Fibroblast of skin of right biceps (primary cell): ENCODE results near the gene EZH1.

Source experiments
- DNase-seq: peaks from one replicate; pipeline ENCODE4 v3.0.0-alpha.2; 2013

The EZH1 gene

DNA sequence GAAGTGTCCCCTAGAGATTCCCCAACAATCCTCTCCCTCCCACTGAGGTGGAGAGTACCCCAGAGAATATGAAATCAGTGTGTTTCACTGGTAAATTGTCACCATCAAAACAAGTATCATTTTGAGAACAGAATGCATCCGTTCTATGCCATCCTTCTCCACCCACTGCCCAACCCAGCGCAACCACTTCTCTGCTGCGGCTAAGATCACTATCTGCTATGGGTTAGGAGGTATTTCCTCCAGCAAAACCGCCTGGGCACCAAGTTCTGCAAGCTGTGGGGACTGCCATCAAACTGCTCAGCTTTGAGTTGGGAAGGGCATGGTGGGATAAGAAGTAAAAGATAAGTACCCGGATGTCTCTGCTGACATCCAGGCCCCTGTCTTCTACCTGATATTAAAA, 38.1 kb downstream of the EZH1 start:
- no peak for DNase-seq

- no peak for DNase-seq
These were observed 39.9 kb downstream of the EZH1 start for GRCh38 chr17:42704837-42705494.

GRCh38 chr17:42704490-42704836, 40.4 kb downstream of the EZH1 start:
- no peak for DNase-seq

DNA sequence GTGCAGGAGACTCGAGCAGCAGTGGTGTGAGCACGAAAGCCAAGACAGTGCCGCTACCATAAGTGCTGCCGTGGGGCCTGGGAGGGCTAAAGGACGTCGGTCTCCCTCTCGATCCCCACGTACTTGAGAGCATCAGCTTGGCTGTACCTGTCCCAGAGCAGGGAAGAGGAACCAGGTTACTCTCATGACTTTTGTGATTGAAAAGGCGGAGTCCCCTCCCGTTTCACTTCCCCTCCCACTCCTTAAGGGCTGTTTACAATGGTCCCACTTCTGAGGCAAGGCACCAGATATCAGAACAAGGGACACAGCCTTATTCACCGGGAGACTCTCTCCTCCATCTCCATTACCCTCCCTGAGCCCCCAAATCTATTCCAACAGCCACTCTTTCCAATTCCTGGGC, 42.4 kb downstream of the EZH1 start:
- no peak for DNase-seq

DNA sequence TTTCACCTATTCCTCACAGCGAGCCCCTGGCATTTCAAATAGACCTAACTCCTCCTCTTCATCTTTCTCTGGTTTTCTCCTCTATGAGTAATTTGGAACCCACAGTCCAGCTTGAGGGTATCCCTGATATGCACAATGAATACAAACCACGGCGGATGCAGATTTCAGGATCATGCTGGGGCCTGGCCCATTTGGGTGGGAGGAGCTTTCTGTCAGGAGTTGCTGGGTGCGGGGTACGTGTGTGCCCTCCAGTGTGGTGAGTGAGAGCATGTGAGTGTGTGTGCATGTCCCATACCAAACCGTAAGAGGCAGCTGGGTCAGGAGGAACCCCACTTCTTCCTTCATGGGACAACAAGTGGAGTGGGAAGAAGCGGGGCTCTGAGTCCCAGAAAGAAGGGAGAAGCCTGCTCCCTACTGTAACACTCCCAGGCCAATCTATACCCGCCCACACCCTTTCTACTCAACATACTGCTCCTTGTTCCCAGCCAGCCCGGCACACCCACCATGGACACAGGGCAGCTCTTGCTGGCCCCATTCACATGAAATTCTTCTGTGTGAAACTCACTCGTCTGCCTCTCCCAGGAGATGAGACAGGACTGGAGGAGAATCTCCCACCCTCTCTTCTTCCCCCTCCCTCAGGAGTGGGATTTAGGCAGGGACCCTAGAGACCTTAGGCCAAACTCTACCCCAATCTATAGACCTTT, 44.1 kb downstream of the EZH1 start:
- no peak for DNase-seq

- DNase-seq: no peak
These were observed 45.5 kb downstream of the EZH1 start for GRCh38 chr17:42699415-42699740.

DNA sequence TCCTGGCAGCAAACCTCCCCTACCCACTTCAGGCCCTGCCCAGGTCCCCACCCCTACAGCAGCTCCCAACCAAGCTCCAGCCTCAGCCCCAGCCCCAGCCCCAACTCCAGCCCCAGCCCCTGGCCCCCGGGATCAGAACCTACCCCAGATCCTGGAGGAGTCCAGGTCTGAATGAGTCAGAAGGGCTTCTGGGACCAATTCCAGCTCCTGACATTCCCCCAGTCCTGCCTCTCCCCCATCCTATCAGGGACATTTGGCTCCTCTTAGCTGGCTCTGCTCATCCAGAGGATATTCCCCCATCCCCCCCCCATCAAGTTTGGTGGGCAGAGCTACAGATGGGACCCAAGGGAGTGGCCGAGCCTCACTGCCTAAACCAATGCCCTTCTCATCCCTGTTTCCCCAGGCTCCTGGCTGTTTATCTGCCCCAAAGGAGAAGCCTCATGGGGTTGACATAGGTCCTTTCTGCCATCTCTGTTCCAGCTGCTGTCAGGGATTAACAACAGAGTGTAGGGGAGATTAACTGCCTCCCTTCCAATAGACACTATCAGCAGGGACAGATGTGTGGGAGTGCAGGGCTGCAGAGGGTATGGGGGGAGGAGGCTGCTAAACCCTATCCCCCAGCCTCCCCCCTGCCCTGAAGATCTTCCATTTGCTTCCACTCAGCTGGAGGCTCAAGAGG, 46.0 kb downstream of the EZH1 start:
- peak; percentile 91 for DNase-seq

- DNase-seq: no peak
These were observed 47.6 kb downstream of the EZH1 start for GRCh38 chr17:42697108-42697811.

DNA sequence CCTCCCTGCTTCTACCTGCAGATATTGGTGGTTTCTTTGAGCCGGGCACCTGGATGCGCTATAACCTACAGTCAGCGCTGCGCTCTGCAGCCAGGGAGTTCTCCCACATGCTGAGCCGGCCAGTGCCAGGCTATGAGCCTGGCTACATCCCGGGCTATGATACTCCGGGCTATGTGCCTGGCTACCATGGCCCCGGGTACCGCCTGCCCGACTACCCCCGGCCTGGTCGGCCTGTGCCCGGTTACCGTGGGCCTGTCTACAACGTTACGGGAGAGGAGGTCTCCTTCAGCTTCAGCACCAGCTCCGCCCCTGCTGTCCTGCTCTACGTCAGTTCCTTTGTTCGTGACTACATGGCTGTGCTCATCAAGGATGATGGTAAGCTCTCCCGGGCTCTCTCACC, 49.3 kb downstream of the EZH1 start:
- DNase-seq: no peak

- no peak for DNase-seq
These were observed 50.3 kb downstream of the EZH1 start for GRCh38 chr17:42694524-42694923.

GRCh38 chr17:42692489-42692888, 52.4 kb downstream of the EZH1 start:
- no peak for DNase-seq

- DNase-seq: no peak
These were observed 53.8 kb downstream of the EZH1 start for GRCh38 chr17:42691021-42691545.

DNA sequence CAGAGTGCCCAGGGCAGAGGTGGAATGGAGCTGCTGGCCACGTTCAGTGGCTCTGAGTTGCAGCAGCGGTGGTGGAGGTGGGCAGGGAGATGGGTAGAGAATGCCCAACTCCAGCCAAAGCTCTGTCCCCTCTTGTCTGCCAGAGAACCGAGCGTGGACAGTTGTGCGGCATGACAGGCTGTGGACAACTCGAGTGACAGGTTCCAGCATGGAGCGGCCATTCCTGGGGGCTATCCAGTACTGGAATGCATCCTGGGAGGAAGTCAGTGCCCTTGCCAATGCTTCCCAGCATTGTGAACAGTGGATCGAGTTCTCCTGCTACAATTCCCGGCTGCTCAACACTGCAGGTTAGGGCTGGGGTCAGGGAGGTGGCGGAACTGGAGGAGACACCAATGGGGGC, 54.2 kb downstream of the EZH1 start:
- DNase-seq: no peak

GRCh38 chr17:42687707-42688320, 57.0 kb downstream of the EZH1 start:
- DNase-seq: no peak

- no peak for DNase-seq
These were observed 58.2 kb downstream of the EZH1 start for GRCh38 chr17:42686520-42687128.

DNA sequence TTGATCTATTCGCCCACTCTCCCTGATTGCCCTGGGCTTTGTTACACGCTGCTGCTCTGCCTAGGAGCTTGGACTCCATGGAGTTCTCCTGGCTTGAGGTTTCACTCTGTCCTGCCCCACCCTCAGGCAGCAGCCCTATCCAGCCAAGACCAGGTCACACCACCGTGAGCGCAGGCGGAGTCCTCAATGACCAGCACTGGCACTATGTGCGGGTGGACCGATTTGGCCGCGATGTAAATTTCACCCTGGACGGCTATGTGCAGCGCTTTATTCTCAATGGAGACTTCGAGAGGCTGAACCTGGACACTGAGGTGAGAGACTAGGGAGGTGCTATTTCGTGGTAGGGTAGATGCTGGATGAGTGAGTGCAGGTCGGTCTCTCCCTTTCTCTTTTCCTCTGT, 59.0 kb downstream of the EZH1 start:
- no peak for DNase-seq

- DNase-seq: no peak
These were observed 59.8 kb downstream of the EZH1 start for GRCh38 chr17:42684929-42685556.

DNA sequence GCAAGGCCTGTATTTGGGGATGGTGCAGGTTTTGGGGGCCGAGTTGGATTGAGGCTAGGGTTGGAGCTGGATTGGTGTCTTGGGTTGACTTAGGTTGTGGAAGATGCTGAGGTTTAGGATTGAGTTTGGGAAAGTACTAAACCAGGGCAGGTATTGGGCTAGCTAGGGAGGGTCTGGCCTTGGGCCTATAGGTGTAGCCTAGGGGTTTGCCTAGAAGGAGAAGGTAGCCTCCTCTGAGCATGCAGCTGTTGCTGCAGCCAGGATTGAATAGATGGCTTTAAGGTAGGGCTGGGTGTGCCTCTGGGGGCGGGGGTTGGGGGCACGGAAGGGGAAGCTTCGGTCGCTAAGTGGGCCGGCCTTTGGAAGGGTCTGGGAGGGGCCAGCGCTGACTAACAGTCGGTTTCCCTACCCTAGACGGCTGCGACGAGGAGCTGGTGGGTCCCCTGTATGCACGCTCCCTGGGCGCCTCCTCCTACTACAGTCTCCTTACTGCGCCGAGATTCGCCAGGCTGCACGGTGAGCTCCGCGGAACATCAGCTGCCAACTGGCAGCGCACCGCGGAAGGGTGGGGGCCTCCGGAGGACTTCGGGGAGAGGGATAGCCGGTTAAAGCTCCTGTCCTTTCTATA, 61.3 kb downstream of the EZH1 start:
- peak; percentile 44 for DNase-seq

DNA sequence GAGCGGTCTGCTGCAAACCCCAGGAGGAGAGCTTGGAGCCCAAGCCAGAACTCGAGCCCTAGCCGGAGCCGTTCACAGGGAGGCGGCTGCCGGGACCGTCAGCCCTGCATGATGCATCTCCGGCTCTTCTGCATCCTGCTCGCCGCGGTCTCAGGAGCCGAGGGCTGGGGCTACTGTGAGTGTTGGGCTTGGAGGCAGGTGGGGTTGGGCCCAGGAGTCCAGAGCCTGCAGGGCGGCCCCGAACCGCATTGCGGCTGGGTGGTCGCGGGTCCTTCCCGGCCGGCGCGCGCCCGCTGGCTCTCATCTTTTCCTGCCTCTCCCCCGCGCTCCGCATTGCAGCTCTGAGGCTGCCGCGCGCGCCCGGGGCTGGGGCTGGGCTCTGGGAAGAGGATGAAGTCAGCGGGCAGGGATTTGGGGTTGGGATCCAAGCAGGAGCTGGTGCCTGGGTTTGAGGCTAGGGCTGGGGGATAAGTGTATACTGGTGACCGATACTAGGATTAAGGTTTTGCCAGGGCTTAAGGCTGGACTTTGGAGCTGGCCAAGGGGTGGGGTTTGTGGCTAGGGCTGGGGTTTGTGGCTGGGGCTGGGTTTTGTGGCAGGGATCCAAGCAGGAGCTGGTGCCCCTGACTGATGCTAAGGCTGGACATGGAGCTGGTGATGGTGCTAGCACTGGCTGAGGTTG, 62.0 kb downstream of the EZH1 start:
- DNase-seq: peak; percentile 60

DNA sequence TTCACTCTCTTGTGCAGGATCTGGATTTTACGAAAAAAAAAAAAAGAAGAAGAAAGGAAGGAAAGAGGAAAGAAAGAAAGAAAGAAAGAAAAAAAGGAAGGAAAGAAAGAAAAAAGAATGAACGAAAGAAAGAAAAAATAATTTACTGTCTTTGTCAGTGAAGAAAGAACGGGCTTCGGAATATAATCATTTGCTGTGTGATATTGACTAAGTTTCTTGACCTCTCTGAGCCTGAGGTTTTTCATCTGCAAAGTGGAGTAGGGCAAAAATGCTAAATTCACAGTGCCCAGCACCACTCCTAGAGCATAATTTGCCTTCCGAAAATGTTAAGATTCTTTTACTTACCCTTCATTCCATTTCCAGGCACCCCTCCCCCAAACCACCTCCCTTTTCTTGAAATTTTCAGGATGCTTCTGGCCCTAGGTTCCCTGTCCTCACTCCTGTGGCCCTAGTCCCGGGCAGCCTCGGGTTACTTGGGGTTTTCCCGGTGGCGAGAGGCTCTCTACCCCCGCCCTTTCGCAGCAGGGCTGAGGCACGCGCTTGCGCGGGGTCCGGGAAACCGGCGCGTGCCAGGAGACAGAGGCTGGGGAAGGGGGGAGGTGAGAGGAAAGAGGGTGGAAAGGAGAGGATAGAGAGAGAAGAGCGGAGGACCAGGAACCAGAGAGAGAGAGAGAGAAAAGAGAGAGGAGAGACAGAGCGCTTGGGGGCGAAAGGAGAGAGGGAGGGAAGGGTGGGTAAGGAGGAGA, 62.7 kb downstream of the EZH1 start, which contains the start of gene CNTNAP1:
Gene CNTNAP1, plus strand, starts transcription at position 556 of the 746 bp plus-strand sequence. CDS start 299 bp downstream, outside the sequence.
- DNase-seq: peak; percentile 83
